PC-9 (cell line): Measurements from ENCODE around the gene DAB2. TPM values are rescaled to one million over a fixed set of nuclear protein-coding genes. Genes with fewer than 3 reads are reported as not detected.

Experiments used
- BruUV-seq: library from RNA; stranded (reverse); fragments of 400-500 nt; replicated peaks from 2 replicates; lab custom pipeline; 2021; lab: Mats Ljungman, UMichigan
- CTCF ChIA-PET: fragments of 300-600 bp; sonication (Branson Sonifier 250); formaldehyde crosslinking; loops from one replicate; lab custom pipeline; 2022; ENCODE audit warnings: antibody characterized with exemption; lab: Charles Lee
- POLR2A ChIA-PET: fragments of 300-600 bp; sonication (Branson Sonifier 250); formaldehyde crosslinking; loops from one replicate; lab custom pipeline; 2022; ENCODE audit warnings: antibody characterized with exemption; ENCODE audit not compliant: unreplicated experiment; lab: Charles Lee
- DNase-seq, 2 experiments: peaks; one replicate each; pipeline versions ENCODE4 v3.0.0 to v3.0.0-alpha.2; 2015 to 2022; ENCODE audit warnings: mixed read lengths in 1 of 2
- H2AFZ ChIP-seq: fragments of 200-600 bp; sonication (generic); 2 replicates; pipeline ENCODE4 v1.8.1; 2017; ENCODE audit warnings: antibody characterized with exemption
- H3F3A ChIP-seq: fragments of 200-600 bp; sonication (generic); 2 replicates; pipeline ENCODE4 v1.8.1; 2017; ENCODE audit warnings: antibody characterized with exemption, mild to moderate bottlenecking, low read depth; ENCODE audit not compliant: insufficient read depth
- H3K27ac ChIP-seq: fragments of 200-600 bp; sonication (generic); 2 replicates; pipeline ENCODE4 v1.6.1; 2016; ENCODE audit warnings: mixed run types
- H3K27me3 ChIP-seq: fragments of 200-600 bp; sonication (generic); 2 replicates; pipeline ENCODE4 v1.6.1; 2016; ENCODE audit warnings: low read depth, mixed run types; ENCODE audit not compliant: insufficient read depth
- H3K36me3 ChIP-seq: fragments of 200-600 bp; sonication (generic); 2 replicates; pipeline ENCODE4 v1.6.1; 2016; ENCODE audit warnings: low read depth, mixed run types
- H3K4me1 ChIP-seq: fragments of 200-600 bp; sonication (generic); replicated peaks from 2 replicates; pipeline ENCODE4 v1.6.1; 2016; ENCODE audit warnings: mixed run types; ENCODE audit not compliant: insufficient read depth
- H3K4me2 ChIP-seq: fragments of 200-600 bp; sonication (generic); 2 replicates; pipeline ENCODE4 v1.6.1; 2017; ENCODE audit warnings: mixed run types
- H3K4me3 ChIP-seq: fragments of 200-600 bp; sonication (generic); 2 replicates; pipeline ENCODE4 v1.6.1; 2016; ENCODE audit warnings: mixed run types
- H3K79me2 ChIP-seq: fragments of 200-600 bp; sonication (generic); 2 replicates; pipeline ENCODE4 v1.6.1; 2017; ENCODE audit warnings: low read depth, mixed run types
- H3K9me2 ChIP-seq: fragments of 200-600 bp; sonication (generic); 2 replicates; pipeline ENCODE4 v1.8.1; 2017; ENCODE audit warnings: mild to moderate bottlenecking; ENCODE audit not compliant: insufficient read depth
- H3K9me3 ChIP-seq: fragments of 200-600 bp; sonication (generic); 2 replicates; pipeline ENCODE4 v1.8.1; 2016; ENCODE audit warnings: low read depth; ENCODE audit not compliant: insufficient read depth
- H4K20me1 ChIP-seq: fragments of 200-600 bp; sonication (generic); 2 replicates; pipeline ENCODE4 v1.8.1; 2017; ENCODE audit not compliant: insufficient read depth
- CTCF ChIP-seq: fragments of 200-600 bp; sonication (generic); conservative IDR thresholded peaks from 2 replicates; pipeline ENCODE4 v1.6.1; 2017; ENCODE audit warnings: mixed run types, antibody characterized with exemption, mild to moderate bottlenecking, moderate library complexity
- EZH2 ChIP-seq: fragments of 200-600 bp; sonication (generic); IDR thresholded peaks from 2 replicates; pipeline ENCODE4 v1.8.0; 2017; ENCODE audit warnings: antibody characterized with exemption, low read depth
- intact Hi-C: fragments of 100-400 bp; cut with micrococcal nuclease; formaldehyde crosslinking; loops from one replicate; pipeline ENCODE4 v1.10.0; 2022; ENCODE audit not compliant: unreplicated experiment
- total RNA-seq: library from RNA; stranded (reverse); gene quantifications from 2 replicates; pipeline ENCODE4 v1.2.3, GENCODE V29; 2021

DAB2 gene
- total RNA-seq, 1 experiment from 2014 or later: 21.0 TPM

DNA sequence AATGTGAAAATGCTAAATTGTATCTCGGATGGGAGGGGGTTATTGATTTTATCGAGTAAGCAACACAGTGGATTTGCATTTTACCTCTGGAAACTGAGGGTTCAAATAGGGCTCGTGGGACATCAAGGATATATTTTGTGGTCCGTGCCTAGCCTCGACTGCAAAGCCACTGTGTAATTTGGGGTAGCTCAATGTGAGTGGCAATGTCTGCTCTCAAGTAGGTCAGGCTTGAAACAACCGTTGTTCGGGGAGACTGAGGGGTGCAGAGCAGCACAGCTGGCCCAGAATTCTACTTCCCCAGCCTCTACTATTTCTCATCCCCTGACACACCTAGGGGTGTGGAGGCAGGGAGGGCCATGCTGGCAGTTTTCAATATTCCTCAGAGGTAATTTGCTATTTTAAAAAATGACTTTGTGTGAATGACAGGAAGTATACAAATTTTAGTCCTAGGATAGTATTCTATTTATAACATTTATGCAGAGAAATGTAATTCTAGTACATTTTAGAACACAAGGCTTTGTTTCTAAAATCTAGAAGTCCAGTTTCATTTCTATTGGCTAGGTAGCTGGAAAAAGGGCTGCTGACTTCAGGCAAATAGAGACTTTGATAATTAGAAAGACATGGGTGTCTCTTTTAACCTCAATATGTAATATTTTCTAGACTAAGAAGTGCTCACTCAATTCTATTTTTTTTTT lies 1.4 kb upstream of the DAB2 start:
- ChIA-PET CTCF (interaction anchor here (2.5 kb wide), 1 partner anchor 27 kb away, joined by 16 read pairs; no protein-coding TSS in a partner anchor), POLR2A (no interaction called here)
- TF ChIP-seq EZH2 (no peak), CTCF (no peak)
- Histone ChIP-seq H3K4me2 (no peak overlapping the region), H3K9me2 (no peaks in the 10 kb centered on the region), H3K79me2 (no peaks in the 10 kb centered on the region), H4K20me1 (no peaks in the 10 kb centered on the region), H2AFZ (no peak overlapping the region), H3K36me3 (no peaks in the 10 kb centered on the region), H3K9me3 (no peaks in the 10 kb centered on the region), H3K4me1 (peaks cover 36% of the 10 kb centered on the region), H3K4me3 (no peak overlapping the region), H3F3A (peaks cover 18% of the 10 kb centered on the region), H3K27ac (no peak overlapping the region), H3K27me3 (no peaks in the 10 kb centered on the region)
- intact Hi-C loops: loop anchor here (5.0 kb wide), 1 partner anchor 76 kb away; no protein-coding TSS in a partner anchor
- DNase-seq: no peak
- no TSS peak for BruUV-seq

DNA sequence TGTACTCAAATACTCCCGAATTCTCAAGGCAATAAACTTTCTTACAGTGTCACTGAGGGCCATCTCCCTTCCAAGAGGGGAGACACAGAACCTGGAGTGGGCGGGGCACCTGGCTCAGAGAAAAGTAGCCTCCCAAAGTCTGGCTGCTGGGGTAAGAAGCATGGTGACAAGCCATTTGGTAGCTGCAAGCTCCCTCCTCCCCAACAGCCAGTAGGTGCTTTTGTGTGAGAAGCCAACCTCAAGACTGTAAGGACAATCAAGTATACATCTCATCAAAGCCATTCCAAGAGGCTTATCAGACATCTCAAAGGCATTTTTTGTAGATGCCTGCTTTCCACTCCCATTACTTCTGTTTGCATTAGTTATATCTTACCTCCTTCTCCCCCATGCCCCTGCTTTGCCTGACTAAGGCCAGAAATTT lies 1.4 kb downstream of the DAB2 start:
- no peaks in the 10 kb centered on the region for H4K20me1 ChIP-seq
- no peak for TF ChIP-seq CTCF
- no peak for TF ChIP-seq EZH2
- DNase-seq: peak in 1 of 2 experiments; percentile 63
- peak overlapping the region; percentile 72; the same call in 1 of the 2 replicates for H3K4me3 ChIP-seq
- H3K27ac ChIP-seq: no peak overlapping the region
- ChIA-PET CTCF (interaction anchor here (0.5 to 2.5 kb wide), 5 partner anchors 9 to 124 kb away, joined by 4 to 19 read pairs (median 8); no protein-coding TSS in a partner anchor), POLR2A (interaction anchor here (0.5 to 0.7 kb wide), 4 partner anchors 12 to 117 kb away, joined by 4 to 9 read pairs (median 5); no protein-coding TSS in a partner anchor)
- no peak overlapping the region for H2AFZ ChIP-seq
- H3K9me3 ChIP-seq: no peaks in the 10 kb centered on the region
- H3K9me2 ChIP-seq: no peaks in the 10 kb centered on the region
- BruUV-seq: no TSS peak
- H3K4me1 ChIP-seq: peaks cover 28% of the 10 kb centered on the region
- intact Hi-C loops: loop anchor here (5.0 kb wide), 1 partner anchor 206 kb away; the partner anchor contains the start of gene FYB1
- no peaks in the 10 kb centered on the region for H3K79me2 ChIP-seq
- peaks cover 18% of the 10 kb centered on the region for H3F3A ChIP-seq
- H3K4me2 ChIP-seq: peak overlapping the region; percentile 88
- H3K27me3 ChIP-seq: no peaks in the 10 kb centered on the region
- H3K36me3 ChIP-seq: no peaks in the 10 kb centered on the region

DNA sequence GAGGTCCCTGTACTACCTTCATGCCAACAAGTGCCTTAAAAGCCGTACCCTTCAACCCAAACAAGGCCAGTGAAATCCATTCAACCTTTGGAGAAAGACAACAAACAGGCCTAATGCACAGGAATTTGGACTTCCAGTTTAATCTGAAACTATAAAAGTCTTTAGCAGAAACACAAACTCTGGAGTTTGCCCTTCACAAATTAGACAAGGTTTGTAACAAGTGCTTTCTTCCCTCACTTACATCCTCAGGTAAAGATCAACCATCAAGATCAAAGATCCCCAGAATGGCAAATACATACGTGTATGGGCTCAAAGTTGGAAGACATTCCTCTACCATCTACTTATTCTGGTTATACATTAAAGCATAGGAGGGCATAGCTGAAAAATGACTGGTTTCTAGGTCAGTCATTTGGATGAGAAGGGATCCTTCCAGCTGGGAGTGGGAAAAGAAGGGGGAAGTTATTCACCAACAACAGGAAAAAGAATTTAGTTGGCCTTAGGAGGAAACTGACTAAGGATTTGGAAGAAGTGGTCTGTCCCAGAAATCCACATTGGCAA lies 2.0 kb downstream of the DAB2 start:
- no peak for TF ChIP-seq EZH2
- TF ChIP-seq CTCF: no peak
- no peaks in the 10 kb centered on the region for H3K27me3 ChIP-seq
- H3K79me2 ChIP-seq: no peaks in the 10 kb centered on the region
- H2AFZ ChIP-seq: no peak overlapping the region
- BruUV-seq: no TSS peak
- POLR2A ChIA-PET: interaction anchor here (0.7 kb wide), 1 partner anchor 117 kb away, joined by 4 read pairs; no protein-coding TSS in a partner anchor
- H3K4me2 ChIP-seq: no peak overlapping the region
- intact Hi-C loops: loop anchor here (5.0 kb wide), 1 partner anchor 206 kb away; the partner anchor contains the start of gene FYB1
- H3F3A ChIP-seq: peaks cover 18% of the 10 kb centered on the region
- H3K27ac ChIP-seq: no peak overlapping the region
- H3K4me3 ChIP-seq: no peak overlapping the region
- no peak for DNase-seq
- no peaks in the 10 kb centered on the region for H3K9me2 ChIP-seq
- H3K9me3 ChIP-seq: no peaks in the 10 kb centered on the region
- CTCF ChIA-PET: no interaction called here
- peaks cover 28% of the 10 kb centered on the region for H3K4me1 ChIP-seq
- H3K36me3 ChIP-seq: no peaks in the 10 kb centered on the region
- H4K20me1 ChIP-seq: no peaks in the 10 kb centered on the region
